Activated CD4-positive, alpha-beta T cell treated with anti-CD3 and anti-CD28 coated beads, Interleukin-10, Interleukin-2, amounts not matched to agents 100 ng/mL and 50 ng/mL, durations not matched to agents 16 hours and 8 hours (primary cell): ENCODE results near the gene CHGA.
A peak's percentile ranks its signal among the peaks of the same experiment; 100 is the strongest.

ENCODE experiments used
- DNase-seq: peaks from one replicate; pipeline ENCODE4 v3.0.0-alpha.2; 2020

Gene CHGA, protein sequence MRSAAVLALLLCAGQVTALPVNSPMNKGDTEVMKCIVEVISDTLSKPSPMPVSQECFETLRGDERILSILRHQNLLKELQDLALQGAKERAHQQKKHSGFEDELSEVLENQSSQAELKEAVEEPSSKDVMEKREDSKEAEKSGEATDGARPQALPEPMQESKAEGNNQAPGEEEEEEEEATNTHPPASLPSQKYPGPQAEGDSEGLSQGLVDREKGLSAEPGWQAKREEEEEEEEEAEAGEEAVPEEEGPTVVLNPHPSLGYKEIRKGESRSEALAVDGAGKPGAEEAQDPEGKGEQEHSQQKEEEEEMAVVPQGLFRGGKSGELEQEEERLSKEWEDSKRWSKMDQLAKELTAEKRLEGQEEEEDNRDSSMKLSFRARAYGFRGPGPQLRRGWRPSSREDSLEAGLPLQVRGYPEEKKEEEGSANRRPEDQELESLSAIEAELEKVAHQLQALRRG

DNA sequence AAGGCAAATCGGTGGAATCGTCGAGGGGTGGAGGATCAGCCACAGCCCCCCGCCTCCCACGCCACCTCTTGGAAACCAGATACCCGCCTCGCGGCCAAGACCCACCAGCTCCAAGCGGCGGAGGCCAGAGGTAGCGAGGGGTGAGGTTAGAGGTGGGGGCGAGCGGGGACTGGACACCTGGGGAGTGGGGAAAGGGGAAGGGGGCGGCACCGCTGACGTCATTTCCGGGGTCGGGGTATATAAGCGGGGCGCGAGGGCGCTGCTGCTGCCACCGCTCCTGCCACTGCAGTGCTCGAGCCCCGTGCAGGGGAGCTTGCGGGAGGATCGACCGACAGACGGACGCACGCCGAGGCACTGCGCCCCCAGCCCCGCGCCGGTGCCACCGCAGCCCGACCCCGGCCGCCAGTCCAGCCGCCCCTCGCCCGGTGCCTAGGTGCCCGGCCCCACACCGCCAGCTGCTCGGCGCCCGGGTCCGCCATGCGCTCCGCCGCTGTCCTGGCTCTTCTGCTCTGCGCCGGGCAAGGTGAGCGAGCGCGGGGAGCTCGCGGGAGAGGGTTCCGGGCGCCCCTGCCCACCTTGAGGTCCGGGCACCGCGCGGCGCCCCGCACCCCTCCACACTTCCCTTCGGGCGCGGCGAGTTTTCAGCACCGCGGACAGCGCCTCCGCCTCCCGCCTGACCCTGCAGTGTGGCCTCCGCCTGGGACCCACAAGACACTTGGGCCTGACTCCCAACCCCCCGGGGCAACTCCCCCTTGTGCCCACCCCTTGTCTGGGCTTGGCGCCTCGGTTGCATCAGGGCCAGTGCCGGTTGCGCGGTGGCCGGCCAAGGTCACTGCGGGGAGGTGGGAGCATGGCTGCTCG, at the start of gene CHGA:
CHGA (plus strand) TSS at position 268 of the 861 bp plus-strand sequence; CDS start at position 478, 210 bp downstream.
- DNase-seq = peak; percentile 22

DNA sequence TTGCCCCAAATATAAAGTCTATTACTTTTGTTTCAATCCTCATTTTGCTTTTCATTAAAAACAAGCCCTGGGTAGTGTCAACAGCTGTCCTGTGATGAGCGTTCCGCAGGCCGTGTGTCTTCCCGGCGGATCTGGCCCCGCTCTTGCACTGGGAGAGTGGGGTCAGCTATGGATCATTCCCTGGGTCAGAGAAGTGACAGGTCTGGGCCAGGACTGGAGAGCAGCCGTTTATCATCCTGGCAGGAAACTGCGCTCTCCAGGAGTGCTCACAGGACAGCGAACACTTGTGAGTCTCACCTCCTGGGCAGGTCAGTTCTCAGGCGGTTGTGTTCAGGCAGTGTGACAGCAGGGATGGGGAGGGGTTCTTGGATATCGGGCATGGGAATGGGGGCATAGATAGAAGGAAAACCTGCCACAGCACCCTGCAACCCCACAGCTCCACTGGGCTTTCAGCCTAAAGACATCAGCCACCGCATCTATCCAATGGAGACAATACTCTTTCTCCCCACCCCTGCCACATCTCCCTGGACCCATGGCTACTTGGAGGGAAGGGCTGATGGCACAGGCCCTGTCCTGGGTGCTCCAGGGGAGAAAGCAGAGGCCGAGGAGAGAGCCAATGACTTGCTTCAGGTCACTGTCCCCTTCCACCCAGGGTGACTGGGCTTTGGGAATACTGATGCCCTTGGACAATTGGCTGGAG, 47.8 kb upstream of the CHGA start:
- no peak for DNase-seq

DNA sequence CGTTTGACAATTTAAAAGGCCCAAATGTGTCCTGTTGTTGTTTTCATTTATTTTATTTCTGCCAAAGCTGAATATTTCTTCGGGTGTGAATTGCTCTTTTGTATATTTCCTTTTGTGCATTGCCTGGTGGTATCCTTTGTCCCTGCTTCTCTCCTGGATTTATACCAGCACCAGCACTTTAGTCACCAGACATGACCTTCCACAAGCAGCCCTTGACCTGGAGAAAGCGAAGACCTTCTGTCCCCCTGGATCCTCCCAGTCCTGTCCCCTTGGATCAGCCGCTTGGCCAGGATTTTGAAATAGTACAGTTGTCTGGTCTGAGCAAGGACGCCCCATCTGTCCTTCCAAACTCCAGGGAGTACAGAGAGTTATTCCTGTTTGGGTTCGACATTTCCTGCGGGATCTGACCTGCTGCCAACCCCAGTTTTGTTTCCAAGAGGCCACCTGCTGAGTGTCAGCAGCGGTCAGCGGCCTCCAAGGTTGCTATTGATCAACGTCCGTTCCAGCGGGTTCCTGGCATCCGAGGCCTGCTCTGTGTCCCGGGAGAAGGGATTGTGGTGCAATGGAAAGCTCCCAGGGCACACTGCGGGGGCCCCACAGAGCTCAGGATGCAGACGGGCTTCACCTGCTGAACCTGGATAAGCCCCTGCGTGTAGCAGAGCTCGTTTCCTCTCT, 45.1 kb upstream of the CHGA start:
- DNase-seq = no peak

DNA sequence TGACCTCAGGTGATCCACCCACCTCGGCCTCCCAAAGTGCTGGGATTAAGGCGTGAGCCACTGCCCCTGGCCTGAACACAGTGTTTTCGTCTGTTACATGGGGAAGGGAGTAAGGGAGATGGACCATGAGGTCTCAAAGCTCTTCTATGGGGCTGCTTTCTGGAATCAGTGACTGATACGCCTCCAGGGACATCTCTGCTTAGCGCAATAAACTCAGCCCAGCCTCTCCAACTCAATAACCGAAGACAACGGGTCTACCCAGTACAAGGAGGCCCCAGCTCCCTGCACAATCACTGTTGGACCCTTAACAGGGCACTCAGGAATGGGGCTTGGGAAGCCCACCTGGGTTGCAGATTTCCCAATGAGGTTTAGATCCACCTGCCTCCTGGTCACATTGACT, 42.6 kb upstream of the CHGA start:
- DNase-seq = no peak

DNA sequence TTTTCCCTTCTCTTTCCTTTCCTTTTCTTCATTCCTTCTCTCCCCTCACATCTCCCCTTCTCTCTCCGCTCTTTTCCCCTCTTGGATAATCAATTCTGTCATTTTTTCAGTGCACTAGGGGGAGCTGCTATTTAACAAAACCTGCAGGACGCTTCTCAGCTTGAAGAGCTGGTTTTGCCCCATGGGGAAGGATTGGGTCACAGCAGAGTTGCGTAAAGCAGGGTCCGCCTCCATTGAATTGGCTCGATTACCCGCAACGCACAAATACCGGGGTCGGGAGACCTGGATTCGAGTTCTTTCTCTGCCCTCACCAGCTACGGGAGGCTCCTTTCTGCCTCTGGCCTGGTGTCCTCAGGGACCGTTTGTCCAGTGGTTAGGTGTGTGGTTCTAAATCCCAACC, 42.1 kb upstream of the CHGA start:
- DNase-seq = no peak

DNA sequence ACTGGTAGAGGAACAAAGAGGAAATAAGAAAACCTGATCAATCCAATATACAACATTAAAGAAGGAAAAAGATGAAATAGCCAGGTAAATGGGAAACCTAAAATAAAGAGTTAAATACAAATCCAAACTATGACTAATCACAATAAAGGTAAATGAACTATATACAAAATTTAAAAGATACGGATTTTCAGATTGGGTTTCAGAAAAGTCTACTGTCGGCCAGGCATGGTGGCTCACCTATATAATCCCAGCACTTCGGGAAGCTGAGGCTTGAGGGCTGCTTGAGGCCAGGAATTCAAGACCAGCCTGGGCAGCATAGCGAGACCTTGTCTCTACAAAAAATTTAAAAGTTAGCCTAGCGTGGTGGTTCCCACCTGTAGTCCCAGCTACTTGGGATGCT, 39.9 kb upstream of the CHGA start:
- DNase-seq = no peak

DNA sequence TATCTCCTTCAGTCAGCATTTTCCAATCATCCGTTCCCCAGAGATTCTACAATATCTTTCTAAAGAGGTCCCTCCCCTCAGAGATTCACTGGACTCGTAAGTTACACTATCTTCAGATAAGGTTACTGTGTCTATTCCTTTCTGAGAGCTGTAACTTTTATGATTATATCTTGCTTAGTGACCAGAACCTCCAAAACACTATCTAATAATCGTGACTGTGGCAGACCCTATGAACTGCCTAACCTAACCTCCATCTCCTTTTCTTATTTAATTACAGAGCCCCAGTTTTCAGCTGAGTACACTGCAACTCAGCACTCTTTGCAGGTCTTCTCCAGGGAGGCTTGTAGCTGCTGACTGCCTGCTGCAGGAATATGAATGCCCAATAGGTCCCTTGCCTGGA, 38.5 kb upstream of the CHGA start:
- DNase-seq = no peak

DNA sequence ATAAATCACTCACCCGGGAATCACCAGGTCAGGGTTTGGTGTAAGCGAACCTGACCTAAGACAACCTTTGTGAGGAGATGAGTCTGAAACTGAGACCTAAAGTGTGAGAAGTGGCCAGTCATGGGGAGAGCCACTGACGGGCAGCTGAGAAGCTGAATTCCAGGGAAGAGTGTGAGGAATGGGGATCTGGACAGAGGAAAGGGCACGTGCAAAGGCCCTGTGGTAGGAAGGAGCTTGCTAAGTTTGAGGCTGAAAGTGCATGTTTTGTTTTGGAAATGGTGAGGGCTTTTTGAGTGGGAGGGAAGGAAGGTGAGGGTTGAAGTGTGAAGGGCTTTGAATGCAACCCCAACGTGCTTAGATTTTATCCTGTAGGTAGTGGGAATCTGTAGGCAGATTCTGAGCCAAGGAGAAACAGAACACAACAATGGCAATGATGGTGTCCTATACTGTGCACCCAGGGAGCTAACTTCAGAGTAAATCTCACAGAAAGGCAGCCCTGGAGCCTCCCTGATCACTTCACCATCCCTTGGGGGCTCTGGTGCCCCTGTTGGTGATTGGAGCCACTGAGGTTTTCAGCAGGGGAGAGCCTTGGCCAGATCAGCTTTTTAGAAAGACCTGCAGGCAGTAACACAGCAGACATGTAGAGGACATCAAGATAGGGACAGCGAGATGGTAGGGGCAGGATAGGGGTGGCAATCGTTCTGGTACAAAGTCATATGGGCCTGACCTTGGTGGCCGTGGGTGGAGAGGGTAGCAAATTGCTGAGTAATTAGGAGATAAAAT, 37.5 kb upstream of the CHGA start:
- DNase-seq = no peak

DNA sequence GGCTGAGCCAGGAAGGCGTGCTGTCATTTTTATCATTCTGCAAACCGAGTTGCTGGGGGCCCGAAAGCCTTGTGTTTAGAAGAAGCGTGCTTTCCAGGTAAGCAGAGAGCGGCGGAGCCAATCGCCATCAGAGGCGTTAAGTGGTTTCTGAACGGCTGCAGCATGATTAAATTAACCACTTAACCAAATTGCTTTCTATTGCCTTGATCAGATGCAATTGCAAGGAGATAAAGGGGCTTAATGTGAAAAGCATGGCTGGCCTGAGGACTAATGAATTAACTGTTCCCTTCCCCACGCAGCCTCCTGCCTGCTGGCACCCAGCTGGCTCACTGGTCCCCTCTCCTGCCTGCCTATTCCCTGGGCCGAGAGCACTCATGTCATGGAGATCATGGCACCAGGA, 36.6 kb upstream of the CHGA start:
- no peak for DNase-seq

DNA sequence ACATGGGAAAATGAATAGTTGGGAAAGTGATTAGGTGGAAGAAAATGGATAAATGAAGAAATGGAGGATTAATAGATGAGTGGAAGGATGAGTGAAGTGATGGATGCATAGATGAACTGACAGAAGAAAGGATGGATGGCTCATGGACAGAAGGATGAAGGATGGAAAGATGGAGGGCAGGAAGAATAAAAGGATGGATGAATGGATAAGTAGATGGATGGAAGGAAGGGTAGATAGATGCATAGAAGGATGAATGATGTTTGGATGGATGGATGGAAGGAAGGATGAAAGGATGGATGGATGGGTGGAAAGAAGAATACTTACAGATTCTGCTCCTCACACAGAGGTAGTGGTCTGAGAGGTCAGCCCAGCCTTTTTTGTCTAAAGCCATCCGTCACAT, 35.8 kb upstream of the CHGA start:
- DNase-seq = no peak

DNA sequence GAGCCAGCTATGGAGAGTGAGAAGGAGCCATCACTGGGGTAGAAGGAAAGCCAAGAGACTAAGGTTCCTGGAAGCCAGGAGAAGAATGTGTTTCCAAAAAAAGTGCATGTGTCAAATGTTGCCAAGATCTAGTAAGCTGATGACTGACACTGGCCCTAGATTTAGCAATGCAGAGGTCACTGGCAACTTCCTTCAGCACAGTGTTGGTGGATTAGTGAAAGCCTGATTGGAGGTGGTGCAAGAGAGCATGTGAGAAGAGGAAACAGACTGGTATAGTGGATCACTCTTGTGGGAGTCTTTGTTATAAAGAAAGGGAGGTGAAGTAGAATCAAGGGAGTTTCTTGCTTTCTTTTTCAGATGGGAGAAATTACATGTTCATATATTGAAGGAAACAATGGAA, 34.1 kb upstream of the CHGA start:
- DNase-seq = no peak

DNA sequence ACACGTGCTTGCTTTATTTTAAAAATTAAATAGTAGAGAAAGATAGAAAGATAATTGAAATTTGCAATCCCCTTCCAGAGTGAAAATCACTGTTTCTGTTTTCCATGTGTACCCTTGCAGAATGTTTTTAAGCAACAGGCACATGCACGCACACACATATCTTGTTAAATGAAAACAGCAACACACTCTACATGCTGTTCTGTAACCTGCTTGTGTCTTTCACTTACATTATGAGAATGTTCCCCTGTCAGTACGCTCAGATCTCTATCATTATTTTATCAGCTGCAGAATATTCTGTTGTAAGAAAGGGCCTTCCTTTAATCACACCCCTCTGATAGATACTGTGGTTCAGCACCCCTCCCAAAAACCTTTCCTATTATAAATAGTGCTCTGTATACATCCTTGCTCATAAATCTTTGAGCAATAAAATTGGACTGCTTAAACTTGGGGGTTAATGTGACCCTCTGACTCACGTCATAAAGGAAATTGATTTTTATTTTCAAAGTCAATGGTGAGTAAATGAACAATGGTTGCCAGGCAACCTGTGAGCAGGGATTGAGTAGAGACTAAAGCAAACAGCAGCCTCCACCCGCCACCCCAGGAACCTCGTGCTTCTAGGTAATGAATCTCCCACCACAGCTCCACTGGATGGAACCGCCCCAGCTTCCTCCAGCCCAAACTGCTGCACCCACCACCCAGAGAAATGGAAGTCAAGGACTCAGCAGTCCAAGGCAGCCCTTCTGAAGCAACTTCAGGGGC, 31.9 kb upstream of the CHGA start:
- DNase-seq = no peak

DNA sequence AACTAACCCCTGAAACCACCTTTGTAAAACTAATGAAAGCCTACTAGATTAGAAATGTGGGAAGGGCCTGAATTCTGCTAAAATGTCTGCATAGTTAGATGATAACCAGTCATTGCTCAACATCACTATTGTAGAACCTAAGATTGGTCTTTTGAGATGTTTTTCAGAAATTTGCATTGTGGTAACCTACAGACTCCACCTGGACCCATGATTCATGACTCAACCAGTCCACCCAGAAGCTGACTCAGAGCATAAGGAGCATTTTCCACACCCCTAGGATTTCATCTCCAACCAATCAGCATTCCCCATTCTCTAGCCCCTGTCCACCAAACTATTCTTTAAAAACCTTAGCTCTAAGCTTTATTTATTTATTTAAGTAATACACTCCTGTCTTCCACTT, 30.4 kb upstream of the CHGA start:
- no peak for DNase-seq

DNA sequence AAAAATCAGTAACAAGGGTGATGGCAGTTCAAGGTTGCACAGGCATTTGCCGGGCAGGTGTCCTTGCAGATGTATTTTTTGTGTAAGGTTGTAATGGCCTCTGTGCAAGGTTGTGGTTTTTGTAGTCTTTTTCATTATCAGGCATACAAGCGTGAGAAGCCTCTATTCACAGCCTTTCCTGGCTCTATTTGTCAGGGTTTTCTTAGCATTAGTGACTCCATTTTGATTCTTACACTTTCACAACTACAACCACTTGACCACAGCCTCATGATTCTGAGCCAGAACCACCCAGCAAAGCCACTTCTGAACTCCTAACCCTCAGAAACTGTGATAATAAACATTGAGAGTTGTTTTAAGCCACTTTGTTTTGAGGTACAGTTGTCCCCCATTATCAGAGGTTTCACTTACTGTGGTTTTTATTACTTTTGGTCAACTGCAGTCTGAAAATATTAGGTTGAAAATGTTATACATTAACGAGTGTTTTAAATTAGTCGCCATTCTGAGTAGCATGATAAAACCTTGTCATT, 27.5 kb upstream of the CHGA start:
- DNase-seq = no peak

DNA sequence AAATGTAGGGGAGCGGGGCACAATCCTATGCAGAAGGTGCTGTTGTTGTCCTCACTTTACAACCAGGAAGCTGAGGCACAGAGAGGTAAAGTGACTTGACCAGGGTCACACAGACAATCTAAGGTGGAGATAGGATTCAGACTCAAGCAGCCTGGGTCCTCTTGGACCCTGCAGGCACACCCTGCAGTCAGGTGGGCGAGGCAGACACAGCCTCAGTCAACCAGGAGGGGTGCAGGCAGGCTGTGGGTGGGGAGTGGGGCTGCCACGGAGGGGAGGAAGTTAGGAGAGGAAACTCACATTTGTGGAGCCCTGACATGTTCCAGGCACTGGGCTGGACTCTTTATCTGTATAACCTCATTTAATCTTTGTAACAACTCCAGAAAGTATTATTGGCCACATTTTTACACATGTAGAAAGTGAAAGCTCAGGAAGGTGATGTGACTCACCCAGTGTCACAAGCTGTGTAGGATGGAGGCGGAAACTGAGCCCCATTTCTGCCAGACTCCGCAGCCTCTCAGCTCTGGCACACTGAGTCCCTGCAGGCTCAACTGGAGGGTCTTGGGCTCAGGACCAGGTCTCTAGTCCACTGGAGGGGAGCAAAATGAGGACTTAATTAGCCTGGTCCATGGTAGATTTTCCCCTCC, 24.9 kb upstream of the CHGA start:
- peak; percentile 72 for DNase-seq

DNA sequence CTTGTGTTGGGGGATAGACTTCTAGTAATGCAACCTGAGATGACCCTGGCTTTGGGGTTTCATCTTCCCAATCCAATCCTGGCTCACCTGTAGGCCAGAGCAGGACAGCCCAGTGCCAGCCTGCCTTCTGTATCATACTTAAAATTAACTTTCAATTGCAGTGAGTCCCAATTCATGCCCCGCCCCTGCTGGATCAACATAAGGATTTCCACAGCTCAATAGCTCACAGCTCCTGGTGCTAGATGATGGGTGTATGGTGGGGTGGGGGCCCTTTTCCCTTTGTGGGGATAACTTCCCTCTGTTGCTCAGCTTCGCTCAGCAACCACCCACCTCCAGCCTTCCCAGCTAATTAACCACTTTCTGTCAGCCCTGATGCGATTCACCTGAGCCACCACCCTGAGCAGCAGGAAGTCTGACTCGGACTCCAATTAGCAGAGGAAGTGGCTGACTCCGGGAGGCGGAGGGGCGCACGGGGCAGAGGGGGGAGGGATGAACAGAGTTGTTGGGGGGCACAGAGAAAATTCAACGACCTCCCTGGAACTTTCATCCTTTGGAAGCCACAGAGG, 24.3 kb upstream of the CHGA start:
- peak; percentile 20 for DNase-seq

DNA sequence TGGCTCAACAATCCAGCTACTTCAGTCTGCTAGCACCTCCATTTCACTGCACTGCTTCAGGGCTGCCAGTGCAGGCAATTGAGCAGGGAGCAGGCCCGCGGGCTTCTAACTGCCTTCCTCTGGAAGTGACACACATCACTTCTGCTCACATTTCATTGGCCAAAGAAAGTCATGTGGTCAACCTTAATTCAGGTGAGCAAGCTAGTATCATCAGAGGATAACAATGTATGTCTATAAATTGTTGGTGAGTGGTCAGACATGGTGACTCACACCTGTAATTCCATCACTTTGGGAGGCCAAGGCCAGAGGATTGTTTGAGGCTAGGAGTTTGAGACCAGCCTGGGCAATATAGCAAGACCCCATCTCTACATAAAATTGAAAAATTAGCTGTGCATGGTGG, 22.3 kb upstream of the CHGA start:
- DNase-seq = no peak

DNA sequence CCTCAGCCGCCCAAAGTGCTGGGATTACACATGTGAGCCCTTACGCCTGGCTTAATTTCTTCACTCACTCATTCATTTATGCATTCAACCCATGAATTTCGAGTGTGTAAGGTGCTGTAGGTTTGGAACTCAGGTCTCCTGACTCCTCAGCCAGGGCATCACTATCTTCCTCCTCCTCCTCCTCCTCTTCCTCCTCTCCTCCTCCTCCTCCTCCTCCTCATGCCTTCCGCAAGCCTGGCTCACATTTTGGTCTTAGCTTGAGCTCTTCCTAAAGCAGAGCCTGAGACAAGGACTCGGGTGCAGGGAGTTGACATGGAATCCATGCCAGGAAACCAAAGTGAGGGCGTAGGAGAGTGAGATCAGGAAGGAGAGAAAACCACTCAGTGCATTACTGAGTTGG, 20.8 kb upstream of the CHGA start:
- DNase-seq = no peak

DNA sequence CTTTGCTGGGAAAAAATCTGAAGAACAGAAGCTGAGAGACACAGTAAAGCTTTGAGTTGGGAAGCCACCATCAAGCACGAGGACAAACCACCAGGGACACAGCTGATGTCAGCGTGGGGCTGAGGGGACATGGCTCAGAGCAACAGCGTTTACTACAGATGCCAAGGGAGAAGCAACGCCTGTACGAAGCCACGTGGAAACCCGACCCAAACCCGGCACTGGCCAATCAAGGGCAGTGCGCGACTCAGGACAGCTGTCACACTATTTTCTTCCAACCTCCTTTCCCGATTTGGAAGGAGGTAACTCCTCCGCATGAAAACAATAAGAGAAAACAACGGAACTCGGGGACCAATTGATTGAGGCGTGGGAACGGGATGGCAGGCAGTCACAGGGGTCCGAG, 20.2 kb upstream of the CHGA start:
- DNase-seq = no peak

DNA sequence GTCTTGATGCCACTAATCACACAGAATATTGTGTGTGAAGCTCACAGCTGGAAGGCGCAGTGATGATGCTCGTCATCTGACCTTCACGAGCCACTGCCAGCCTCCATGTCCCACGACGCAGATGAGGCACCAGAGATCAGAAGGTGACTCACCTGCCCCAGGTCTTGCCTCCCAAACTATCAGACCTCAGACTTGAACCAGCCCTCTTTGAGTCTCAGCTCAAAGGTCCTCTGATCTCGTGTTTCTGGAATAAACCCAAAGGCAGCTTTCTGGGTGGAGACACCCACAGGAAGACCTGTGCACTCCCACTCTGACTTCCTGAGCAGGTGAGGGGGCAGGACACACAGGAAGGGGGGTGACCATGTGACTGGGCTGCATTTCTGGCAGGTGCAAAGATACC, 19.6 kb upstream of the CHGA start:
- DNase-seq = no peak
